ENCODE data around the gene HORMAD1.
"Not testable (repeated sequence)": the region's sequence is repeated elsewhere in the genome, so short reads cannot be mapped to it uniquely, and the experiment has no call there.

Gene HORMAD1

GRCh38 chr1:150720703-150721102, at the start of gene HORMAD1:
Gene HORMAD1, minus strand, starts transcription at chr1:150720895. Its CDS starts 1,390 bp downstream, at chr1:150719505.
- no peak for DNase-seq

DNA sequence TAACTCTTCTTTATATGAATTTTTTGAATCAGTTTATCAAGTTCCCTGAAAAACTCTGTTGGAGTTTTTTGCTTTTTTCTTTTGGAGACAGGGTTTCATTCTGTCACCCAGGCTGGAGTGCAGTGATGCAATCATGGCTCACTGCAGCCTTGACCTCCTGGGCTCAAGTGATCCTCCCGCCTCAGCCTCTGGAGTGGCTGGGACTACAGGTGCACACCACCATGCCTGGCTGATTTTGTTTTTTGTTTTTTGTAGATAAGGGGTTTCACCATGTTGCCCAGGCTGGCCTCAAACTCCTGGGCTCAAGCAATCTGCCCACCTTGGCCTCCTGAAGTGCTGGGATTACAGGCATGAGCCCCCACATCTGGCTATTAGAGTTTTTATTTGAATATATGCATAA, 47.0 kb upstream of the HORMAD1 start:
- DNase-seq = not testable (repeated sequence)

- not testable (repeated sequence) for DNase-seq
Measured at GRCh38 chr1:150765977-150766301, 45.2 kb upstream of the HORMAD1 start.

- DNase-seq = no peak
Measured at GRCh38 chr1:150765296-150765976, 44.7 kb upstream of the HORMAD1 start, which contains the start of gene CTSS. Gene CTSS, minus strand, starts transcription at chr1:150765778. Its CDS starts 1,015 bp downstream, at chr1:150764763.

GRCh38 chr1:150764617-150765101, 44.0 kb upstream of the HORMAD1 start:
- DNase-seq = peak in 1 of 2 experiments; percentile 21

GRCh38 chr1:150763018-150763417, 42.3 kb upstream of the HORMAD1 start:
- no peak for DNase-seq

DNA sequence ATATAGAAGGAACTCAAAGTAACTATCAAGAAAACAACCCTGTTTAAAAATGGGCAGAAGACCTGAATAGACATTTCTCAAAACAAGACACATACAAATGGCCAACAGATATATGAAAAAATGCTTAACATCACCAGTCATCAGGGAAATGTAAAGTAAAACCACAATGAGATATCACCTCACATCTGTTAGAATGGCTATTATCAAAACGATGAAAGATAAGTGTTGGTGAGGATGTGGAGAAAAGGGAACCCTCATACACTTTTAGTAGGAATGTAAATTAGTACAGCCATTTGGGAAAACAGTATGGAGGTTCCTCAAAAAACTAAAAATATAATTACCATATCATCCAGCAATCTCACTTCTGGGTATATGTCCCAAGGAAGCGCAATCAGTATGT, 41.9 kb upstream of the HORMAD1 start:
- no peak for DNase-seq

GRCh38 chr1:150761801-150762200, 41.1 kb upstream of the HORMAD1 start:
- no peak for DNase-seq

DNA sequence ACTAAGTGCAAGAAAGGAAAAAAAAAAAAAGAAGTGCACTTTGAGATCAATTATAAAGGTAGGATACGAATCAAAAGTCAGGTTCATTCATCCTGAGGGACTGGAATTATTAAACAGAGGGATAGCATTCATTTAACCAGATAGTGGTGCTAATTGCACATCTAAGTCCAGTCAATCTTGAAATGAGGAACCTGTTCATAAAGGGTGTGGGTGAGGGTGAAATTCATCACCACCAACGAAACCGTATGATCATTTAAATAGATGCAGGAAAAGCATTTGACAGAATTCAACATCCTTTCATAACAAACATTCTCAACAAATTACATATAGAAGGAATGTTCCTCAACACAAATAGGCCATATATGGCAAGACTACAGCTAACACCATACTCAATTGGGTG, 39.3 kb upstream of the HORMAD1 start:
- no peak for DNase-seq

DNA sequence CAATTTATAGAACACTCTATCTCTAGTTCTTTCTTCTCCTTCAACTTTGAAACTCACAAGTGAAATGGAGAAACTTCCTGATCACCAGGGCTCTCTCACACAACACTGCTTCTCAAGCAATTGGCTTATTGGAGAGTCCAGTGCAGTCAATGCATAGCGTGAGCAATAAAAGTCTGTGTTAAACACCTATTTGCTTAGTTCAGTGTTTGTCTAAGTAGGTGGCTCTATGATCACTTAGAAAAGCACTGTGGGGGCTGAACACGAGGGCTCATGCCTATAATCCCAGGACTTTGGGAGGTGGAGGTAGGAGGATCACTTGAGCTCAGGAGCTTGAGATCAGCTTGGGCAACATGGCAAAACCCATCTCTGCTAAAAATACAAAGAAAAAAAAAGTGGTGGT, 32.7 kb upstream of the HORMAD1 start:
- DNase-seq = no peak

DNA sequence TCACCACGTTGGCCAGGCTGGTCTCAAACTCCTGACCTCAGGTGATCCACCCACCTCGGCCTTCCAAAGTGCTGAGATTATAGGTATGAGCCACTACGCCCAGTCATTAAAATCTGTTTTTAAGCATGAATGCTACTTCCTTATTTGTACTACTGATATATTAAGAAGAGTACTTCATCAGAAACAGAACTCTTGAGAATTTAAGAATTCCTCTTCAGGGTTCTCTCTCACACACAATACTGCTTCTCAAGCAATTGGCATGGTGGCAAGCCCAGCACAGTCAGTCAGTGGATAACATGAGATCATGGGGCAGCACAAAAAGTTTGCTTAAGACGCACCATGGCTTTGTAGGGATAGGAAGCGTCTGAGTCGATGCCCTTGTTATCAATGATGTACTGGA, 30.7 kb upstream of the HORMAD1 start:
- no peak for DNase-seq

DNA sequence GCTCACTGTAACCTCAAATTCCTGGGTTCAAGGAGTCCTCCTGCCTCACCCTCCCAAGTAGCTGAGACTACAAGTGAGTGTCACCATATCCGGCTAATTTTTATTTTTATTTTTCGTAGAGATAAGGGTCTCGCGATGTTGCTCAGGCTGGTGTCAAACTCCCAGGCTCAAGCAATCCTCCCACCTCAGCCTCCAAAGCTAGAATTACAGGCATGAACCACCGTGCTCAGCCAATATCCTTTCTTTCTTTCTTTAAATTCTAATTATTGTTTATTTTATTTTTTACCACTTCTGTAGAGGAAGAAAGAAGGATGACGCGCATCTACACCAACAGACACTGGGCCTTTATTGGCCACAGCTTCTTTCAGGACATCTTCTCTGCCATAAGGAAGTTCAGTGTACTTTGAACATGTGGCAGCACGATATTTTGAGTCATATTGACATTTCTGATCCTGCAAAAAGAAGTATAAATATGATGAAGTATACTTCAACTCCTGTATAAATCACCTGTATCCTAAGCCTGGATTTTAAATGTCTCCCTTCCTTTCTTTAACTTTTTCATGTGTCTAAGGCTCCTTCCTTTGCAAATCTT, 29.1 kb upstream of the HORMAD1 start:
- DNase-seq = no peak

GRCh38 chr1:150748878-150749719, 28.4 kb upstream of the HORMAD1 start:
- no peak for DNase-seq

GRCh38 chr1:150730130-150730721, 9.5 kb upstream of the HORMAD1 start:
- no peak for DNase-seq

DNA sequence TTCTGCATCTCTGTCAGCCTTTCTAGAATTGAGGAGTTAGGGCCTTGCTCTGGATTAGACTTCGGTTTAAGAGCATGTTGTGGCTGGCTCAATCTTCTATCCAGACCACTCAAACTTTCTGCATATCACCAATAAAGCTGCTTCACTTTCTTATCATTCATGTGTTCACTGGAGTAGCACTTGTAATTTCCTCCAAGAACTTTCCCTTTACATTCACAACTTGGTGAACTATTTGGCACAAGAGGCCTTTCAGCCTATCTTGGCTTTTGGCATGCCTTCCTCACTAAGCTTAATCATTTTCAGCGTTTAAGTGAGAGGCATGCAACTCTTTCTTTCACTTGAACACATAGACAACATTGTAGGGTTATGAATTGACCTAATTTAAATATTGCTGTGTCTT, 3.6 kb upstream of the HORMAD1 start:
- no peak for DNase-seq

GRCh38 chr1:150720098-150720497, 597 bp downstream of the HORMAD1 start:
- no peak for DNase-seq

- DNase-seq = no peak
Measured at GRCh38 chr1:150718225-150718891, 2.3 kb downstream of the HORMAD1 start.

GRCh38 chr1:150709031-150709430, 11.7 kb downstream of the HORMAD1 start:
- not testable (repeated sequence) for DNase-seq

DNA sequence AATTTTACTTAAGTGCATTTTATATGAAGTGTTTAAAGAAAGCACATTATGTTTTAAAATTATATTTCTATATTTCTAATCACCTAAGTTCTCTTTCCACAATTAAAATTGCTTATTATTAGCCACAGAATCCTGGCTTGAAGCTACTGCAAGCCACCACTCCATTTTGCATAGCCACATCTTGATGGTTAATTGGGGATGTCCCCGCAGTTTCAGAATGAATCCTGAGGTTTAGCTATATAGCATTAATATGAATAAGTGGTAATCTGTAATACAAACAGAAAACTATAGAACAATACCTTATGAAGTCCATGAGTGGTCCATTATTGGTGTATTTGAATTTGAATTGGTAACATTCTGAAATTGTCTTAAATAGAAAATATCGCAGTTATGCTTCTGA, 12.1 kb downstream of the HORMAD1 start:
- no peak for DNase-seq

GRCh38 chr1:150706091-150706490, 14.6 kb downstream of the HORMAD1 start:
- DNase-seq = no peak

- no peak for DNase-seq
Measured at GRCh38 chr1:150703427-150703826, 17.3 kb downstream of the HORMAD1 start.

All from SW 1271 (cell line).